H1 (cell line): ENCODE results near the gene TARS2. TPM values are rescaled to one million over a fixed set of nuclear protein-coding genes. Genes with fewer than 3 reads are reported as not detected.

Experiments
- CREB1 ChIP-seq: IDR thresholded peaks from 2 replicates; pipeline ENCODE4 v1.6.1; 2012; ENCODE audit warnings: inconsistent platforms
- SIN3A ChIP-seq, 2 experiments: IDR thresholded peaks in 1 of 2; conservative IDR thresholded peaks in 1 of 2; 2 replicates each; pipeline ENCODE4 v1.6.1; 2011 to 2012; ENCODE audit warnings: low read length in 2 of 2, improper control_type of control experiment in 1 of 2, low read depth in 1 of 2, mild to moderate bottlenecking in 1 of 2
- polyA plus RNA-seq, 7 experiments: library from polyadenylated mRNA; depleted of rRNA in 3 of 7; stranded (reverse) in 5 of 7; unstranded in 2 of 7; fragments of >200 nt in 5 of 7; fragments of 200-250 nt in 2 of 7; gene quantifications; 1 replicate in 5 of 7; 2 replicates in 1 of 7; 4 replicates in 1 of 7; pipeline versions ENCODE4 v1.2.1 to v1.2.3, GENCODE V29; 2011 to 2013; ENCODE audit warnings: missing spikeins in 2 of 7, mixed read lengths in 2 of 7
- total RNA-seq: library from RNA; stranded (reverse); fragmentation: NEBNext Ultra II Directional; extraction: Animal tissue kit (Norgen Biotek cat#: 25700); gene quantifications from 2 replicates; pipeline ENCODE4 v1.2.1, GENCODE V29; 2021
- TF ChIP-seq, protein P1 (sequence below): fragments of 300-600 bp; sonication (generic); IDR thresholded peaks from 2 replicates; pipeline ENCODE4 v1.7.1; 2012; ENCODE audit warnings: low read length, moderate library complexity, mild to moderate bottlenecking, inconsistent platforms; ENCODE audit not compliant: insufficient replicate concordance

TARS2 gene
- total and polyA plus RNA-seq, 2 of the 8 experiments (the other 6 are each of a cell fraction or from before 2014, with no cell fraction given): 38.9 to 39.1 TPM

DNA sequence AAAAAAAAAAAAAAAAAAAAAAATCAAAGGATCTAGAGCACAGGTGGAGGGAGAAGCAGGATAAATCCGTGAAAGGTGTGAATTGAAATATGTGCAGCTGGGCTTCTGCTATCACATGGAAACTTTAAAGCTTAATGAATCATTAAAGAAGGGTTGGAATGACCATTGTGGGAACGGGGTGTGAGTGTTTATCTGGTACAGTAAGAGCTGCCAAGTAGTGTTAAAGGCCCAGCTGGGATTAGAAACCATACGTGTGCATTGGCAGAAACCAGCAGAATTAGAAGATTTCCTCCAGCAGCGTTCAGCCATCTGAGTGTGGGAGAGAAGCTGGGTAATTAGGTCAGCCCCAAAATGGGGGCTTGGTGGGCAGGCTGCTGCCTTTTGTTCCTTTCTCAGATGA is 41.8 kb downstream of the TARS2 start (continued):
- TF ChIP-seq, protein P1, sequence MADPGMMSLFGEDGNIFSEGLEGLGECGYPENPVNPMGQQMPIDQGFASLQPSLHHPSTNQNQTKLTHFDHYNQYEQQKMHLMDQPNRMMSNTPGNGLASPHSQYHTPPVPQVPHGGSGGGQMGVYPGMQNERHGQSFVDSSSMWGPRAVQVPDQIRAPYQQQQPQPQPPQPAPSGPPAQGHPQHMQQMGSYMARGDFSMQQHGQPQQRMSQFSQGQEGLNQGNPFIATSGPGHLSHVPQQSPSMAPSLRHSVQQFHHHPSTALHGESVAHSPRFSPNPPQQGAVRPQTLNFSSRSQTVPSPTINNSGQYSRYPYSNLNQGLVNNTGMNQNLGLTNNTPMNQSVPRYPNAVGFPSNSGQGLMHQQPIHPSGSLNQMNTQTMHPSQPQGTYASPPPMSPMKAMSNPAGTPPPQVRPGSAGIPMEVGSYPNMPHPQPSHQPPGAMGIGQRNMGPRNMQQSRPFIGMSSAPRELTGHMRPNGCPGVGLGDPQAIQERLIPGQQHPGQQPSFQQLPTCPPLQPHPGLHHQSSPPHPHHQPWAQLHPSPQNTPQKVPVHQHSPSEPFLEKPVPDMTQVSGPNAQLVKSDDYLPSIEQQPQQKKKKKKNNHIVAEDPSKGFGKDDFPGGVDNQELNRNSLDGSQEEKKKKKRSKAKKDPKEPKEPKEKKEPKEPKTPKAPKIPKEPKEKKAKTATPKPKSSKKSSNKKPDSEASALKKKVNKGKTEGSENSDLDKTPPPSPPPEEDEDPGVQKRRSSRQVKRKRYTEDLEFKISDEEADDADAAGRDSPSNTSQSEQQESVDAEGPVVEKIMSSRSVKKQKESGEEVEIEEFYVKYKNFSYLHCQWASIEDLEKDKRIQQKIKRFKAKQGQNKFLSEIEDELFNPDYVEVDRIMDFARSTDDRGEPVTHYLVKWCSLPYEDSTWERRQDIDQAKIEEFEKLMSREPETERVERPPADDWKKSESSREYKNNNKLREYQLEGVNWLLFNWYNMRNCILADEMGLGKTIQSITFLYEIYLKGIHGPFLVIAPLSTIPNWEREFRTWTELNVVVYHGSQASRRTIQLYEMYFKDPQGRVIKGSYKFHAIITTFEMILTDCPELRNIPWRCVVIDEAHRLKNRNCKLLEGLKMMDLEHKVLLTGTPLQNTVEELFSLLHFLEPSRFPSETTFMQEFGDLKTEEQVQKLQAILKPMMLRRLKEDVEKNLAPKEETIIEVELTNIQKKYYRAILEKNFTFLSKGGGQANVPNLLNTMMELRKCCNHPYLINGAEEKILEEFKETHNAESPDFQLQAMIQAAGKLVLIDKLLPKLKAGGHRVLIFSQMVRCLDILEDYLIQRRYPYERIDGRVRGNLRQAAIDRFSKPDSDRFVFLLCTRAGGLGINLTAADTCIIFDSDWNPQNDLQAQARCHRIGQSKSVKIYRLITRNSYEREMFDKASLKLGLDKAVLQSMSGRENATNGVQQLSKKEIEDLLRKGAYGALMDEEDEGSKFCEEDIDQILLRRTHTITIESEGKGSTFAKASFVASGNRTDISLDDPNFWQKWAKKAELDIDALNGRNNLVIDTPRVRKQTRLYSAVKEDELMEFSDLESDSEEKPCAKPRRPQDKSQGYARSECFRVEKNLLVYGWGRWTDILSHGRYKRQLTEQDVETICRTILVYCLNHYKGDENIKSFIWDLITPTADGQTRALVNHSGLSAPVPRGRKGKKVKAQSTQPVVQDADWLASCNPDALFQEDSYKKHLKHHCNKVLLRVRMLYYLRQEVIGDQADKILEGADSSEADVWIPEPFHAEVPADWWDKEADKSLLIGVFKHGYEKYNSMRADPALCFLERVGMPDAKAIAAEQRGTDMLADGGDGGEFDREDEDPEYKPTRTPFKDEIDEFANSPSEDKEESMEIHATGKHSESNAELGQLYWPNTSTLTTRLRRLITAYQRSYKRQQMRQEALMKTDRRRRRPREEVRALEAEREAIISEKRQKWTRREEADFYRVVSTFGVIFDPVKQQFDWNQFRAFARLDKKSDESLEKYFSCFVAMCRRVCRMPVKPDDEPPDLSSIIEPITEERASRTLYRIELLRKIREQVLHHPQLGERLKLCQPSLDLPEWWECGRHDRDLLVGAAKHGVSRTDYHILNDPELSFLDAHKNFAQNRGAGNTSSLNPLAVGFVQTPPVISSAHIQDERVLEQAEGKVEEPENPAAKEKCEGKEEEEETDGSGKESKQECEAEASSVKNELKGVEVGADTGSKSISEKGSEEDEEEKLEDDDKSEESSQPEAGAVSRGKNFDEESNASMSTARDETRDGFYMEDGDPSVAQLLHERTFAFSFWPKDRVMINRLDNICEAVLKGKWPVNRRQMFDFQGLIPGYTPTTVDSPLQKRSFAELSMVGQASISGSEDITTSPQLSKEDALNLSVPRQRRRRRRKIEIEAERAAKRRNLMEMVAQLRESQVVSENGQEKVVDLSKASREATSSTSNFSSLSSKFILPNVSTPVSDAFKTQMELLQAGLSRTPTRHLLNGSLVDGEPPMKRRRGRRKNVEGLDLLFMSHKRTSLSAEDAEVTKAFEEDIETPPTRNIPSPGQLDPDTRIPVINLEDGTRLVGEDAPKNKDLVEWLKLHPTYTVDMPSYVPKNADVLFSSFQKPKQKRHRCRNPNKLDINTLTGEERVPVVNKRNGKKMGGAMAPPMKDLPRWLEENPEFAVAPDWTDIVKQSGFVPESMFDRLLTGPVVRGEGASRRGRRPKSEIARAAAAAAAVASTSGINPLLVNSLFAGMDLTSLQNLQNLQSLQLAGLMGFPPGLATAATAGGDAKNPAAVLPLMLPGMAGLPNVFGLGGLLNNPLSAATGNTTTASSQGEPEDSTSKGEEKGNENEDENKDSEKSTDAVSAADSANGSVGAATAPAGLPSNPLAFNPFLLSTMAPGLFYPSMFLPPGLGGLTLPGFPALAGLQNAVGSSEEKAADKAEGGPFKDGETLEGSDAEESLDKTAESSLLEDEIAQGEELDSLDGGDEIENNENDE: no peak
- TF ChIP-seq CREB1 (no peak), SIN3A (conservative IDR thresholded peaks at IDR 0.05 in 1 of 2, IDR thresholded peaks at IDR 0.05 in 1 of 2; ENCODE audit: low read depth in 1 of 2, low read length in 2 of 2) (no peak)
